ENCODE results near the gene APIP. TPM values are rescaled to one million over a fixed set of nuclear protein-coding genes. Genes with fewer than 3 reads are reported as not detected.

Gene APIP
- polyA plus RNA-seq, 2 of the 4 experiments (the other 2 are of a cell fraction), result 42.4 to 55.6 TPM

DNA sequence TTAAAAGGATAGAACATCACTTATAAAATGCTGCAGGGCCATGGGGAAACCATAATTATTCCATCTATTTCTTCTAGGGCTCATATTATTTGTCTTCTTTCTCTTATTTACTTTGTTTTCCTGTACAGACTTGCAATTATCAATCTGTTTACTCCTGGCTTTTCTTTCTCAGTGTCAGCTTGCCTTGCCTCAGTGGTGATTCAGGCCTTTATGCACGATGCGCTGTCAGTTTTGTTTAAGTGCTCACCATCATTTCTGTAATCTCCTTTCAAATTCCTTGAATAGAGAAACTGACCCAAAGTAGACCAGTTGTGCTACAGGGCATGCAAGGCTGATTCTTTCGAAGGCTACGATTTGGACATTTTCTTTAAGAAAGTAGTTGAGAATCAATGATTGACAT is 5.0 kb upstream of the APIP start:
- Histone ChIP-seq H3K27ac (no peak overlapping the region), H3K9me3 (no peaks in the 10 kb centered on the region), H3K4me2 (no peak overlapping the region), H3K4me1 (peaks cover 34% of the 10 kb centered on the region), H3K4me3 (no peak overlapping the region)
- no peak for FAIRE-seq
- ATAC-seq, result no peak
- POLR2A ChIA-PET, result no interaction called here
- CTCF ChIA-PET, result interaction anchor here (1.1 to 5.5 kb wide), 2 partner anchors 316 to 472 kb away, joined by 3 to 51 read pairs; no protein-coding TSS in a partner anchor
- TF ChIP-seq EHMT2 (IDR thresholded peaks at IDR 0.05; ENCODE audit: low read depth) (no peak), ESRRA (IDR thresholded peaks at IDR 0.05; ENCODE audit: borderline replicate concordance, low read length) (no peak), GATA3 (IDR thresholded peaks at IDR 0.05; ENCODE audit: borderline replicate concordance) (no peak)
- TF ChIP-seq, protein P1, sequence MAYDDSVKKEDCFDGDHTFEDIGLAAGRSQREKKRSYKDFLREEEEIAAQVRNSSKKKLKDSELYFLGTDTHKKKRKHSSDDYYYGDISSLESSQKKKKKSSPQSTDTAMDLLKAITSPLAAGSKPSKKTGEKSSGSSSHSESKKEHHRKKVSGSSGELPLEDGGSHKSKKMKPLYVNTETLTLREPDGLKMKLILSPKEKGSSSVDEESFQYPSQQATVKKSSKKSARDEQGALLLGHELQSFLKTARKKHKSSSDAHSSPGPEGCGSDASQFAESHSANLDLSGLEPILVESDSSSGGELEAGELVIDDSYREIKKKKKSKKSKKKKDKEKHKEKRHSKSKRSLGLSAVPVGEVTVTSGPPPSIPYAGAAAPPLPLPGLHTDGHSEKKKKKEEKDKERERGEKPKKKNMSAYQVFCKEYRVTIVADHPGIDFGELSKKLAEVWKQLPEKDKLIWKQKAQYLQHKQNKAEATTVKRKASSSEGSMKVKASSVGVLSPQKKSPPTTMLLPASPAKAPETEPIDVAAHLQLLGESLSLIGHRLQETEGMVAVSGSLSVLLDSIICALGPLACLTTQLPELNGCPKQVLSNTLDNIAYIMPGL (CRISPR knock-in tag; IDR thresholded peaks at IDR 0.05; ENCODE audit: borderline replicate concordance), result no peak
- DNase-seq (ENCODE audit: low read depth in 1 of 2, low spot score in 1 of 2), result no peak
- 98% methylated on average over 4 of the region's 4 CpGs for WGBS (ENCODE audit: missing lambda C conversion rate)

DNA sequence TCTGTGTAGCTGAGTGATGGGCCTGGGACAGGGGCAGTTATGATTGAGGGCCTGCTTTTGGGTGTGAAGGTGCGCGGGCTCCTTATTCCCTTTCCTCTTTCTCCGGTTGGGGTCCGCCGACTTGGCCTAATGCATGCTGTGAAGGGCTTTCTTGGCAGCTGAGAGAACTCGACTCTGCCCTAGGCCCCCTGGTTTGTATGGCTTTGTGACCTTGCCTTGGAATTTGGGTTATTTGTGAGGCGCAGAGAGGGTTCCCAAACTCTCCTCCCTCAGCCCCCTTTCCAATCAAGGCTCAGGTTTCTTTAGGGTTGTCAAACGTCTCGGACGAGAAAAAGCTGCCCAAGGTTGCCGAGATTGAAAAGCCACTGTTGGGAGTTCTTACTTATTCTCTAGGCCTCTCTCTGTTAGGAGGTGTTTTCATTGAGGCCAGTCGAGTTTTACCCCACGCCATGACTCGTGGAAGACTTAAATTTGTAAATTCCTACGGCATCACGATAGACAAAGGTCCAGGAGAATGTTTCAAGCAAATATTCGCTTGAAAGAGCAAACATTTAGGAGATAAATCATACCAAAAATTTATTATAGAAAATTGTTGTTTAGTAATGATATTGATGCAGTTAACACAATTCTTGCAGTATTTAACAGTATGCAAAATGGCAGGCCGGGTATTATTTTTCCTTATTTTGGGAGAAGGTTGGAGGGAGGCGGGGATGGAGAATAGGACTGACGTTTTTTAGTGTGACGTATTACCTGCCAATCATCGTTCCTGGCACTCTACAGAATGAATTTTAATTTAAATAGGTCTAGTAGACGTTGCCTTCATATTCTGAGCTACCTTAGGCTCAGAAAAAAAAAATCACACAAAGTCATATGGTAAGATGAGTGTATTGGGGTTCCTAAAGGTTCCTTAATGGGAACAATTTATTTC is 928 bp upstream of the APIP start:
- peaks cover 20% of the 10 kb centered on the region for H3K4me1 ChIP-seq
- ATAC-seq, result peak; percentile 51 to 61; a peak in 5 of 6 replicates
- peak in 1 of 2 experiments; percentile 8 for DNase-seq (ENCODE audit: low read depth in 1 of 2, low spot score in 1 of 2)
- TF ChIP-seq EHF (CRISPR knock-in tag; IDR thresholded peaks at IDR 0.05) (no peak), TFCP2L1 (CRISPR knock-in tag; IDR thresholded peaks at IDR 0.05) (no peak), ZSCAN20 (CRISPR knock-in tag; IDR thresholded peaks at IDR 0.05) (no peak), SMC3 (IDR thresholded peaks at IDR 0.05) (no peak), NFE2L2 (conservative IDR thresholded peaks at IDR 0.05; ENCODE audit: low read length) (no peak), TP53 (CRISPR knock-in tag; IDR thresholded peaks at IDR 0.05) (0 out of 2 replicates have a peak, but pooled peaks have one; percentile 13), PHF8 (IDR thresholded peaks at IDR 0.05; ENCODE audit: borderline replicate concordance, low read depth) (peak; percentile 57; the same call in 1 of the 2 replicates), CHD4 (IDR thresholded peaks at IDR 0.05; ENCODE audit: borderline replicate concordance) (no peak), ESRRA (IDR thresholded peaks at IDR 0.05; ENCODE audit: borderline replicate concordance, low read length) (no peak), CEBPB (IDR thresholded peaks at IDR 0.05) (no peak)
- TF ChIP-seq, protein P1 (CRISPR knock-in tag; IDR thresholded peaks at IDR 0.05; ENCODE audit: borderline replicate concordance), result 0 out of 2 replicates have a peak, but pooled peaks have one; percentile 36
- TF ChIP-seq, protein P2, sequence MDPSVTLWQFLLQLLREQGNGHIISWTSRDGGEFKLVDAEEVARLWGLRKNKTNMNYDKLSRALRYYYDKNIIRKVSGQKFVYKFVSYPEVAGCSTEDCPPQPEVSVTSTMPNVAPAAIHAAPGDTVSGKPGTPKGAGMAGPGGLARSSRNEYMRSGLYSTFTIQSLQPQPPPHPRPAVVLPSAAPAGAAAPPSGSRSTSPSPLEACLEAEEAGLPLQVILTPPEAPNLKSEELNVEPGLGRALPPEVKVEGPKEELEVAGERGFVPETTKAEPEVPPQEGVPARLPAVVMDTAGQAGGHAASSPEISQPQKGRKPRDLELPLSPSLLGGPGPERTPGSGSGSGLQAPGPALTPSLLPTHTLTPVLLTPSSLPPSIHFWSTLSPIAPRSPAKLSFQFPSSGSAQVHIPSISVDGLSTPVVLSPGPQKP (IDR thresholded peaks at IDR 0.05; ENCODE audit: low read depth, low read length), result no peak
- POLR2A ChIA-PET, result interaction anchor here (1.9 kb wide), 1 partner anchor 317 kb away, joined by 6 read pairs; no protein-coding TSS in a partner anchor
- no peak for FAIRE-seq
- peak overlapping the region; percentile 92 to 98 for H3K27ac ChIP-seq
- CTCF ChIA-PET, result interaction anchor here (1.0 to 2.9 kb wide), 5 partner anchors 8 to 475 kb away, joined by 3 to 11 read pairs (median 8); no protein-coding TSS in a partner anchor
- 11% methylated on average over 23 of the region's 23 CpGs for WGBS (ENCODE audit: missing lambda C conversion rate)
- no peaks in the 10 kb centered on the region for H3K9me3 ChIP-seq
- H3K4me3 ChIP-seq, result peak overlapping the region; percentile 78
- H3K4me2 ChIP-seq, result peak overlapping the region; percentile 82

Measured in A549 (cell line).